Mucosa of rectum (tissue), 2 donors: ENCODE data around the gene ARHGEF7.

Experiments
- H3K27ac ChIP-seq, 2 donors: one replicate each; pipeline ENCODE4 v1.7.0; 2013; ENCODE audit warnings: inconsistent platforms in 2 of 2, low read depth in 2 of 2, low read length in 2 of 2
- H3K27me3 ChIP-seq, 2 donors: one replicate each; pipeline ENCODE4 v1.7.0; 2013; ENCODE audit warnings: low read length in 2 of 2; ENCODE audit not compliant: control insufficient read depth in 2 of 2, insufficient read depth in 2 of 2
- H3K36me3 ChIP-seq, 2 donors: one replicate each; pipeline ENCODE4 v1.7.0; 2013; ENCODE audit warnings: low read length in 2 of 2; ENCODE audit not compliant: control insufficient read depth in 2 of 2, insufficient read depth in 2 of 2
- H3K4me1 ChIP-seq, 2 donors: one replicate each; pipeline ENCODE4 v1.7.0; 2013; ENCODE audit warnings: low read length in 2 of 2, mild to moderate bottlenecking in 1 of 2; ENCODE audit not compliant: control insufficient read depth in 2 of 2, insufficient read depth in 2 of 2
- H3K4me3 ChIP-seq, 2 donors: one replicate each; pipeline ENCODE4 v1.7.0; 2013; ENCODE audit warnings: low read length in 2 of 2
- H3K9ac ChIP-seq, 2 donors: one replicate each; pipeline ENCODE4 v1.7.0; 2013; ENCODE audit warnings: low read length in 2 of 2, low read depth in 1 of 2, mild to moderate bottlenecking in 1 of 2
- H3K9me3 ChIP-seq, 2 donors: one replicate each; pipeline ENCODE4 v1.7.0; 2013; ENCODE audit warnings: low read length in 2 of 2; ENCODE audit not compliant: control insufficient read depth in 2 of 2
- donor health status: healthy.
- donor health status: Normal muscosa, but diverticular disease.

The ARHGEF7 gene

DNA sequence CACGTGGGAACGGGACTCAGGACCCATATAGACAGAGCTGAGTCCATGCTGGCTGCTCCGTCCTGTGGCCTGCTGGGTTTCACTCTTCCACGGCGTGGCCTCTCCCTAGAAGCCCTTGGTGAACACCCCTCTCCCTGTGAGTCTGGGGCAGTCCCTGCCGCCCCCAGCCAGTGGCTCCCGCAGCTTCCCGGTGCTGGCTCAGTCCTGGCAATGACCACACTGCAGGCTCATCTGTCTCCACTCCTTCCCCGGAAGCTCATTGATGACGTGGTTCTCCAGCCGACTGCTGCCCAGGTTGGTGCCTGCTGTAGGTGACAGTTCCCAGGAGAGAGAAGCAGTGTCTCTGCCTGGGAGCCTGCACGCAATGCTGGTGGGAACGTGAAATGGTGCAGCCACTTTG, 203.3 kb downstream of the ARHGEF7 start:
- Histone ChIP-seq H3K4me1 (no peaks in the 10 kb centered on the region), H3K36me3 (peaks cover 0 to 3% of the 10 kb centered on the region in 2 donors), H3K27me3 (no peaks in the 10 kb centered on the region), H3K9ac (no peak overlapping the region), H3K27ac (no peak overlapping the region), H3K4me3 (no peak overlapping the region), H3K9me3 (no peaks in the 10 kb centered on the region)

DNA sequence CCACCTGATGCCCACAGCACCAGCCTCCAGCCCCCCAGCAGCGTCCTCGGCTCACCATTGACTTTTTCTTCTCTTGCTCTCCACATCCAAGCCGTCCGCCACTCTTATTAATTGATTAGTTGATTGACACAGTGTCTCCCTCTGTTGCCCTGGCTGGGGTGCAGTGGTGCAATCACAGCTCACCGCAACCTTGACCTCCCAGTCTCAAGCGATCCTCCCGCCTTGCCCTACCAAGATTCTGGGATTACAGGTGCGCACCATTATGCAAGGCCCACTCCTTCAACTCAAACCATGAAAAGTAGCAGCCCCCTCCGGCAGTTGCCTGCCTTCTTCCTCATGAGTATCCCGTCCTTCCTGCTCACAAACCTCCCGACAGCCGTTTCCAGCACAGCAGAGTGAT, 204.4 kb downstream of the ARHGEF7 start:
- no peaks in the 10 kb centered on the region for H3K9me3 ChIP-seq

DNA sequence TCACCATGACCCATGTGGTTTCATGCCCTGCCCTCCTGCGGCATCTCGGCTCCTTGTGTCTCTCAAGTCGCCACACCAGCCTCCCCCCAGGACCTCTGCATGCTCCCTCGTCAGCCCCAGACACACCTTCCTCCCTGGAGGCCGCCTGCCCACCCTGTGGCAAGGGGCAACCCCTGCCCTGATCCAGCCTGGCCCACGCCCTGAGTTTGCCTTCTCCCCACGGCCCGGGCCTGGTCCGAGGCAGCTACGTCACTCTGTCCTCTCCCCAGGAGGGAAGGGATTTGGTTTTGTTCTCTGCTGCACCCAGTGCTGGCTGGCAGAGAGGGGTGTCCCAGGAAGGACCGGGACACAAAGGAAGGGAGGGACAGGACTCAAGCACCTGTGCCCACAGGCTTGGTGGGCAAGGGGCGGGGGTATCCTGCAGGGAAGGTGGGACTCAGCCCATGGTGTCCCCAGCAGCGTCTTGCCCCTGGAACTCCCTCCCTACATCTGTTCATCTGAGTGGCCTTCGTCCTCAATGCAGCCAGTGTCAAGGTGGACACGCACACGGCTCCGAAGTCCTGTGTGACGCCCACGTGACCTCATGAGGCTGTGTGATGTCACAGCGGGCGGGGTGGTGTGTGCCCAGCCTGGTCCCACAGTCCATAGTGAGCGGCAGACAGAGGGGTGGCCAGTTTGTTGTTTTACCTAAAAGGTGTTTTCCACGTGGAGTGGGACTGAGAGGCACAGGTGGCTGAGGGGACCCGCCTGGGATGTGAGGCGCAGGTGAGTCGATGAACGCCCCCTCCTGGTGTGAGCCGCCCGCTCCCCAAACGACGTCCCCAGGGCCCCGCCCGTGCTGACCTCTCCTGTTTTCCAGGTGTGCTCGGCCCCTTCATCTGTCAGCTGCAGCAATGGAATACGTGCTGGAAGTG, 205.1 kb downstream of the ARHGEF7 start, which contains the start of gene TEX29:
Gene TEX29, plus strand, starts transcription at position 645 of the 914 bp plus-strand sequence. Its CDS starts 249 bp downstream, at position 894.
- Histone ChIP-seq H3K36me3 (peaks cover 0 to 3% of the 10 kb centered on the region in 2 donors), H3K27me3 (no peaks in the 10 kb centered on the region), H3K4me1 (no peaks in the 10 kb centered on the region), H3K27ac (no peak within 1 kb of the TSS), H3K4me3 (no peak within 1 kb of the TSS), H3K9me3 (no peaks in the 10 kb centered on the region), H3K9ac (no peak within 1 kb of the TSS)

More for the DNA sequence above, 204.4 kb downstream of the ARHGEF7 start:
- Histone ChIP-seq H3K36me3 (peaks cover 0 to 3% of the 10 kb centered on the region in 2 donors), H3K4me3 (no peak overlapping the region), H3K27me3 (no peaks in the 10 kb centered on the region), H3K4me1 (no peaks in the 10 kb centered on the region), H3K9ac (no peak overlapping the region), H3K27ac (no peak overlapping the region)

DNA sequence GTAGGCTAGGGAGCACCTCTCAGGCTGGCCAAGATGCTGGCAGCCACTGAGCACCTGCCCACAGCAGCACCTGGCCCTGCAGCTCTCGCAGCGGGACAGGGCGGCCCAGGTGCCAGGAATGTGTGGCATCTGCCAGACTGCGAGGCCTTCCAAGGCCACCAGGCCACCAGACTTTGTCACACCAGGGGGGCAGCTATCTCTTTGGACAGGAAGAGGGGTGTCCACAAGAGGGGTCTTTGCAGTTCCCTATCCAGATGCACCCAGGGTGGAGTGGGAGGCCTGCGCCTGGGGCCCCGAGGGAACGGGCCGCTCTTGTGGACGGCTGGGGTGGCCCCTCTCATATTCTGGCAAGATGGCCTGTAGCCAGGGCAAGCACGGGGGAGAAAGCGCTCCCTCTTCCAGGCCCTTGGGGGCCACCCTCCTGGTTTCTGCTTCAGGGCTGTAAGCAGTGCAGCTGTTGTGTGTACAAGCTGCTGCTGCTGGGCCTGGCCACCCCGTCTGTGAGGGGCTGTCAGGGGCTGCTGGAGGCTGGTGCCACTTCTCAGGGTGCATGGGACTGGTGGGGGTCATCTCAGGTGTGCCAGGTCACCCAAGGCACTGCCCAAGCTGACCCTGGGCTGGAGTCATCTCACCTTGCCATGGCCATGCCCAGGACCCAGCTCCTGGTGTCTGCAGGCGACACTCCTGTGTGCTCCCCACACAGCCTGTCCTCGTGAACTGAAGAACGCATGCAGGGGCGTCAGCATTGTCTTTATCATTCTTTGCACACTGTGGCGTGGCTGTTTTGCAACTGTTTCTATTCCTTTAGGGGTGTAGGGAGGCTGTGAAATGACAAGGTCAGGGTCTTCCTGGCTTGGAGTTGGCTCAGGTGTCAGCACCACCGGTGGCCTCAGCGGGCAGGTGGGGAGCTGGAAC, 207.1 kb downstream of the ARHGEF7 start:
- H3K9me3 ChIP-seq: no peaks in the 10 kb centered on the region
- no peak overlapping the region for H3K27ac ChIP-seq
- H3K4me1 ChIP-seq: no peaks in the 10 kb centered on the region
- H3K27me3 ChIP-seq: no peaks in the 10 kb centered on the region
- no peak overlapping the region for H3K4me3 ChIP-seq
- no peak overlapping the region for H3K9ac ChIP-seq
- no peaks in the 10 kb centered on the region for H3K36me3 ChIP-seq

DNA sequence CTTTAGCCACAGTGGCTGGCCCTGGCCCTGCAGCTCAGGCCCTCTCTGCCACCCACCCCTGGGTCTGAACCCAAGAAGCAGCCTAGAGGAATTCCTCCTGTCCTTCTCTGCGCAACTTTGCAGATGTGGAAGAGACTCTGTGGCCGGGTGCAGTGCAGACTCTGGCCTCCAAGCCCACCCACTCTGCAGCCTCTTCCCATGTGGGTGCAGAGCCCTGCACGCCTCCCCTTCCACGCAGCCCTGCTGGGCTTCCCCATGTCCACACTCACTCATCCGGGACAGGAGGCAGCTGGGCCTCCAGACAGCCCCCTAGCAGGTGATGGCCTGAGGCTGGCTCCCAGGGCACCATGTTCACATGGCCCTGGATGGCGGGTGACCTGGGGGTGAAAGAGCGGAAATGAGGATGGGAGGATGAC, 207.8 kb downstream of the ARHGEF7 start:
- no peak overlapping the region for H3K9ac ChIP-seq
- H3K27ac ChIP-seq: no peak overlapping the region
- no peaks in the 10 kb centered on the region for H3K4me1 ChIP-seq
- no peak overlapping the region for H3K4me3 ChIP-seq
- H3K36me3 ChIP-seq: no peaks in the 10 kb centered on the region
- no peaks in the 10 kb centered on the region for H3K9me3 ChIP-seq
- no peaks in the 10 kb centered on the region for H3K27me3 ChIP-seq

DNA sequence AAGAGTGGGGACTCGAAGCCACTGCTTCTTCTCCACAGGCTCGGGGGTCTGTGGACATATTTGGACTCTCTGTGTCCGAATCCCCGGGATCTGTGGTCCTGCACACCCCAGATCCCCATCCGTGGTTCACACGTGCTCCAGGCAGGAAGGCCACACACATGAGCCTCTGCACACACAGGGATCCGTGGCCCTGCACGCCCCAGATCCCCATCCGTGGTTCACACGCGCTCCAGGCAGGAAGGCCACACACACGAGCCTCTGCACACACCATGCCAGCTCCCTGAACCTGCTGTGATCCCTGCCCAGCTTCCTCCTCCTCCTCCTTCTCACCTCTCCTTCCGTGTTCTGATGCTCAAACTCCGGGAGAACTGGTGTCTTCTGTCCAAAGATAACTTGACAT, 208.4 kb downstream of the ARHGEF7 start:
- no peaks in the 10 kb centered on the region for H3K4me1 ChIP-seq
- H3K36me3 ChIP-seq: no peaks in the 10 kb centered on the region
- no peaks in the 10 kb centered on the region for H3K9me3 ChIP-seq
- H3K4me3 ChIP-seq: no peak overlapping the region
- no peak overlapping the region for H3K27ac ChIP-seq
- no peak overlapping the region for H3K9ac ChIP-seq
- no peaks in the 10 kb centered on the region for H3K27me3 ChIP-seq

DNA sequence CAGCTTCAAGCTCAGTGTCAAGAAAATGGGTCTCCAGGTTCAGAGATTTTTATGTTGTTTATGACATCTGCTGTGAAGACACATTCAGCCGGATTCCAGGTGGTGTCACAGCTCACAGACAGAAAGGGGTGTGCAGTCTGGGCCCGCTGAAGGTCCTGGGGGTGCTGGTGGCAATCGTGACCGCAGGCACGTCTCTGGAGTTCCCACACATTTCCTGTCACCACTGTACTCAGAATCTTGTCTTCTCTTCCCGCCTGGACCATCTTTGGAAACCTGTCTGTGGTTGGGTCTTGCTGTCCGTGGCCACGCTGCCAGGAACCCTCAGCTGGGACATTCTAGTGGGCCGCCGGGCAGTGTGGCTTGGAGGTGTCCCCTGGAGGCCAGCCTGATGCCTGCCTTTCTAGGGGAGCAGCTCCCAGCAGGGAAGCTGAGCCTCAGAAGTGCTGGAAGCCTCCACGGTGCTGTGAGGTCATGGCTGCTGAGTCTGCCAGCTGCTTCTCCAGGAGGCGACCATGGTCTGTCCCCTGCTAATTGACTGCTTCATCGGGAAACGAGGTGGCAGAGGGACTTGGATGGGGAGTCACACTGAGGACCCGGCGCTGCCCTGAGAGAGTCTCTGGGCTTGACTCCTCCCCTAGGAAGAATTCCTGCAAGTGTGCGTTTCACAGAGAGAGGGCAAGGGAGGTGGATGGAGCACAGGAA, 209.0 kb downstream of the ARHGEF7 start:
- H3K9me3 ChIP-seq: no peaks in the 10 kb centered on the region
- H3K9ac ChIP-seq: no peak overlapping the region
- no peak overlapping the region for H3K27ac ChIP-seq
- no peaks in the 10 kb centered on the region for H3K4me1 ChIP-seq
- no peaks in the 10 kb centered on the region for H3K36me3 ChIP-seq
- H3K27me3 ChIP-seq: no peaks in the 10 kb centered on the region
- no peak overlapping the region for H3K4me3 ChIP-seq

DNA sequence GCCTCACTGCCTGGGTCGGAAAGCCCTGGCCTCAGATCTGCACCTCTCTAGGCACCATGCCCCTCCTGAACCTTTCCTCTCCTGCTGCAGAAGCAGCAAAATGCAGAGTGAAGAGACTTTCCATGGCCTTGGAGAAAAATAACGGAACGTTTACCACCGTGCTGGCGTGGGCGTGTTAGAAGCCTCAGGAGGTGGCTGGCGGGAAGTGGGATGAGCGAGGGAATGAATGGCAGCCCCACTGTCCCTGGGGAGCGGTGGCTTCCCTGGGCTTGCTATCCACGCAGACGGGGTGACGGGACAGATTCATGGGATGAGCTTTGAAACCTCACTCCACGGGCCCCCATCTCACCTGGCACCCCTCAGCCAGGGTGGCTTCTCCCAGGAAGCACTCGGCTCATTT, 209.6 kb downstream of the ARHGEF7 start:
- H3K4me1 ChIP-seq: no peaks in the 10 kb centered on the region
- no peak overlapping the region for H3K27ac ChIP-seq

DNA sequence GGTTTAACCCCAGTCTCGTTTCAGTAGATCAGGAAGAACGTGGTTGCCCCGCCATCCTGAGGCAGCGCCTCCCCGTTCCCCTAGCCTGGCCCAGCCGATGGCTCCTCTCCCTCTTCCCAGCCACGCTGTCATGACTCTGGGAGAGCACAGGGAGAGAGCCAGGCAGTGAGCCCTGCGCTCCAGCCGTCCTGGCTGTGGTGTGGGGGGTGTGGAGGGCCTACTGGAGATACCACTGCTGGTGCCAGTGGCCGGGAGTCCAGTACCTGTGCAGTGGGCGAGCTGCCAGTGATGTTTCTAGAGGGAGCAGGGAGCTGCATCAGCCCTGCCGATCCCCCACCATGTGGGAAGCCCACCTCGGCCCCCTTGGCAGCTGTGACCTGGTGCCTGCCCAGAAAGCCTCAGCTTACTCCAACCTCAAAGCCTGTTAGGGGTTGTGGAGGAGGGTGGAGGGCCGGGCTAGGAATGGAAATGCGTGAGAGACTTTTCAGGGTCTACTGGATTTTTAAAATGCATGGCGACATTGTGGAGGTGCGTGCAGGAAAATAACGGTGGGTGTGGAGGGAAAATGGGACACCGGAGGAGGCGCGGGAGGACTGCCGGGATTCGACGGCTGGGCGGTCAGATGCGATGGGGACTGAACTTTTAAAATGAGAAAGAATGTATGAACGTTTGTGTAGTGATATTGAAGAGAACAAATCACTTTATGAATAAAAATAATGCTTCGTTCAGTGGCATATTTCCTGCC, 210.2 kb downstream of the ARHGEF7 start:
- no peak overlapping the region for H3K27ac ChIP-seq
- H3K4me1 ChIP-seq: no peaks in the 10 kb centered on the region
- no peaks in the 10 kb centered on the region for H3K36me3 ChIP-seq
- no peaks in the 10 kb centered on the region for H3K27me3 ChIP-seq
- no peak overlapping the region for H3K9ac ChIP-seq
- no peaks in the 10 kb centered on the region for H3K9me3 ChIP-seq
- no peak overlapping the region for H3K4me3 ChIP-seq

More for the DNA sequence above, 209.6 kb downstream of the ARHGEF7 start:
- Histone ChIP-seq H3K4me3 (no peak overlapping the region), H3K27me3 (no peaks in the 10 kb centered on the region), H3K9ac (no peak overlapping the region), H3K36me3 (no peaks in the 10 kb centered on the region), H3K9me3 (no peaks in the 10 kb centered on the region)
